HepG2 (cell line): ENCODE results near the gene RNF13. TPM values are rescaled to one million over a fixed set of nuclear protein-coding genes. Genes with fewer than 3 reads are reported as not detected.
A peak's percentile ranks its signal among the peaks of the same experiment; 100 is the strongest.

Experiments
- ARNT2 ChIP-seq: sonication (generic); formaldehyde crosslinking; IDR thresholded peaks from 2 replicates; pipeline ENCODE4 v1.8.0; 2022; ENCODE audit warnings: mild to moderate bottlenecking, low read depth, missing genetic modification reagents, moderate library complexity
- EEA1 ChIP-seq: sonication (generic); formaldehyde crosslinking; IDR thresholded peaks from 2 replicates; pipeline ENCODE4 v1.5.1; 2020; ENCODE audit warnings: mild to moderate bottlenecking, missing genetic modification reagents, borderline replicate concordance
- IKZF1 ChIP-seq: fragments of 450-650 bp; IDR thresholded peaks from 2 replicates; pipeline ENCODE4 v1.7.1; 2016
- NFE2L2 ChIP-seq: fragments of 150-350 bp; IDR thresholded peaks from 2 replicates; pipeline ENCODE4 v1.6.1; 2014; ENCODE audit warnings: low read length
- NFIC ChIP-seq: IDR thresholded peaks from 2 replicates; pipeline ENCODE4 v1.6.1; 2012; ENCODE audit warnings: mild to moderate bottlenecking, low read length, inconsistent platforms
- SALL1 ChIP-seq: sonication (generic); formaldehyde crosslinking; IDR thresholded peaks from 2 replicates; pipeline ENCODE4 v1.8.0; 2022; ENCODE audit warnings: mild to moderate bottlenecking, missing genetic modification reagents
- SOX6 ChIP-seq, 2 experiments: fragments of 450-650 bp in 1 of 2; sonication (generic) in 1 of 2; formaldehyde crosslinking in 1 of 2; IDR thresholded peaks; 2 replicates each; pipeline versions ENCODE4 v1.4.0 to v1.6.1; 2017 to 2020; ENCODE audit warnings: antibody characterized with exemption in 1 of 2, mild to moderate bottlenecking in 1 of 2, missing genetic modification reagents in 1 of 2
- XRCC5 ChIP-seq: fragments of 200-400 bp; formaldehyde crosslinking; optimal IDR thresholded peaks from 2 replicates; pipeline ENCODE3; 2017; ENCODE audit warnings: mild to moderate bottlenecking, low read length
- YY1 ChIP-seq: IDR thresholded peaks from 2 replicates; pipeline ENCODE4 v1.6.1; 2011; ENCODE audit warnings: low read length, low read depth, moderate library complexity, mild to moderate bottlenecking; ENCODE audit not compliant: insufficient read depth, insufficient replicate concordance
- ZFP41 ChIP-seq: sonication (generic); formaldehyde crosslinking; IDR thresholded peaks from 2 replicates; pipeline ENCODE4 v1.4.0; 2020; ENCODE audit warnings: mild to moderate bottlenecking, missing genetic modification reagents, borderline replicate concordance
- ZNF724P ChIP-seq: sonication (generic); formaldehyde crosslinking; IDR thresholded peaks from 2 replicates; pipeline ENCODE4 v1.8.0; 2022; ENCODE audit warnings: missing genetic modification reagents, borderline replicate concordance
- ZNF75D ChIP-seq: sonication (generic); formaldehyde crosslinking; IDR thresholded peaks from 2 replicates; pipeline ENCODE4 v1.8.1; 2023; ENCODE audit warnings: missing genetic modification reagents, mild to moderate bottlenecking, borderline replicate concordance
- ZNF879 ChIP-seq: sonication (generic); formaldehyde crosslinking; IDR thresholded peaks from 2 replicates; pipeline ENCODE4 v1.8.1; 2023; ENCODE audit warnings: missing genetic modification reagents
- ZSCAN12 ChIP-seq: sonication (generic); formaldehyde crosslinking; IDR thresholded peaks from 2 replicates; pipeline ENCODE4 v1.9.0; 2021; ENCODE audit warnings: mild to moderate bottlenecking, missing genetic modification reagents
- polyA plus RNA-seq, 8 experiments: library from polyadenylated mRNA; depleted of rRNA in 3 of 8; stranded (reverse) in 7 of 8; unstranded in 1 of 8; fragments of >200 nt; fragmentation: Illumina TruSeq in 4 of 8; extraction: Trizol in 4 of 8; gene quantifications; 2 replicates each; pipeline versions ENCODE4 v1.2.1 to v1.2.3, GENCODE V29; 2011 to 2016; ENCODE audit warnings: low read depth in 4 of 8, missing spikeins in 1 of 8, mixed read lengths in 1 of 8; ENCODE audit not compliant: insufficient read depth in 1 of 8
- total RNA-seq, 5 experiments: library from RNA; depleted of rRNA; stranded (reverse); fragments of >200 nt; fragmentation: Illumina TruSeq; extraction: Trizol; gene quantifications; 2 replicates each; pipeline ENCODE4 v1.2.3, GENCODE V29; 2016; ENCODE audit warnings: low read depth in 1 of 5
- TF ChIP-seq, protein P1 (sequence below): sonication (generic); formaldehyde crosslinking; IDR thresholded peaks from 2 replicates; pipeline ENCODE4; 2020; ENCODE audit warnings: missing genetic modification reagents, mild to moderate bottlenecking, borderline replicate concordance
- TF ChIP-seq, protein P2 (sequence below): sonication (generic); formaldehyde crosslinking; IDR thresholded peaks from 2 replicates; pipeline ENCODE4 v1.4.0; 2020; ENCODE audit warnings: mild to moderate bottlenecking, missing genetic modification reagents, borderline replicate concordance
- TF ChIP-seq, protein P3 (sequence below): sonication (generic); formaldehyde crosslinking; IDR thresholded peaks from 2 replicates; pipeline ENCODE4 v1.4.0; 2020; ENCODE audit warnings: missing genetic modification reagents

The RNF13 gene
- total and polyA plus RNA-seq, 2 of the 13 experiments (the other 11 are each of a cell fraction or from before 2014, with no cell fraction given): 39.8 to 46.0 TPM

DNA sequence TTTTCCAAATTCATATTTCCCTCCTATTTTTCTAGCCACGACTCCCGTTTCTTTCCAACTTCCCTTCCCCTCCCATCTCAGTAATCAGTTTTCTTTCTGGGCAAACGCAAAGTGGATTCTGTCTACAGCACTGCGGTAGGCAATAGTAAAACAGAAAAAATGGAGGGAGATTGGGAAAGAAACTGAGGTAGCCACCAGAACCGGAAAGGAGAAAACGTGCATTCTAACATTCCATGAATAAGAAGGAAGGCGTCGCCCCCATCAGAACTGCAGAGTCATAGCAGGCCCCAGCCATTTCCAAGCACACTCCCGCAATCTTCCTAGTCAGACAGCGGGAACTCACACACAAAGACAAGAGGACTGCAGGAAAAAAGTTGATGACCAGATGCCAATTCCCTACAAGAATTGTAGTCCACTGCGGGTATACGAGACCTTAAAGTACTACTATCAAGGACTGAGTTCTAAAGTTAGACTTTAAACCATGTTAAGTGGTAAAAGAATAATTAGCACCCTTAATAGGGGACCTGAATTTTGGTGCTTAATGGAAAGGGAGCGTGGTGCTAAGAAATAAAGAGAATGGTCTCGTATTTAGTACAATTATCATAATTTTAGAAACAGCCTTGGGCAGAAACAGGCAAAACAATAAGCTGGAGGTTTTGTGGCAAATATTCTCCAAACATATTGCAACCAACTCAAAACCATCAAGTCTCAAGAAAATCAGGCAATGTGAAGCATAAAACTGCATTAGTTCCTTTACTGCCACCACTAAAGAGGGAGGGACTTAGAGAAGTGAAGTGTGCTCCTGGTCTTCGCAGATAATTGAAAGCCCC, 156.3 kb downstream of the RNF13 start (continued):
- TF ChIP-seq ZNF879 (no peak), YY1 (no peak), ZSCAN12 (no peak), SALL1 (CRISPR knock-in tag) (peak; percentile 24; the same call in 1 of the 2 replicates), XRCC5 (no peak), ARNT2 (CRISPR knock-in tag) (no peak), ZNF724P (no peak), EEA1 (no peak), SOX6 (IDR thresholded peaks at IDR 0.05) (no peak), SOX6 (CRISPR knock-in tag; IDR thresholded peaks at IDR 0.05) (no peak), IKZF1 (no peak), ZNF75D (CRISPR knock-in tag) (no peak), NFIC (0 out of 2 replicates have a peak, but pooled peaks have one; percentile 13), NFE2L2 (peak; percentile 89), ZFP41 (CRISPR knock-in tag) (no peak)
- TF ChIP-seq, protein P1, sequence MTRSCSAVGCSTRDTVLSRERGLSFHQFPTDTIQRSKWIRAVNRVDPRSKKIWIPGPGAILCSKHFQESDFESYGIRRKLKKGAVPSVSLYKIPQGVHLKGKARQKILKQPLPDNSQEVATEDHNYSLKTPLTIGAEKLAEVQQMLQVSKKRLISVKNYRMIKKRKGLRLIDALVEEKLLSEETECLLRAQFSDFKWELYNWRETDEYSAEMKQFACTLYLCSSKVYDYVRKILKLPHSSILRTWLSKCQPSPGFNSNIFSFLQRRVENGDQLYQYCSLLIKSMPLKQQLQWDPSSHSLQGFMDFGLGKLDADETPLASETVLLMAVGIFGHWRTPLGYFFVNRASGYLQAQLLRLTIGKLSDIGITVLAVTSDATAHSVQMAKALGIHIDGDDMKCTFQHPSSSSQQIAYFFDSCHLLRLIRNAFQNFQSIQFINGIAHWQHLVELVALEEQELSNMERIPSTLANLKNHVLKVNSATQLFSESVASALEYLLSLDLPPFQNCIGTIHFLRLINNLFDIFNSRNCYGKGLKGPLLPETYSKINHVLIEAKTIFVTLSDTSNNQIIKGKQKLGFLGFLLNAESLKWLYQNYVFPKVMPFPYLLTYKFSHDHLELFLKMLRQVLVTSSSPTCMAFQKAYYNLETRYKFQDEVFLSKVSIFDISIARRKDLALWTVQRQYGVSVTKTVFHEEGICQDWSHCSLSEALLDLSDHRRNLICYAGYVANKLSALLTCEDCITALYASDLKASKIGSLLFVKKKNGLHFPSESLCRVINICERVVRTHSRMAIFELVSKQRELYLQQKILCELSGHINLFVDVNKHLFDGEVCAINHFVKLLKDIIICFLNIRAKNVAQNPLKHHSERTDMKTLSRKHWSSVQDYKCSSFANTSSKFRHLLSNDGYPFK: no peak
- TF ChIP-seq, protein P2, sequence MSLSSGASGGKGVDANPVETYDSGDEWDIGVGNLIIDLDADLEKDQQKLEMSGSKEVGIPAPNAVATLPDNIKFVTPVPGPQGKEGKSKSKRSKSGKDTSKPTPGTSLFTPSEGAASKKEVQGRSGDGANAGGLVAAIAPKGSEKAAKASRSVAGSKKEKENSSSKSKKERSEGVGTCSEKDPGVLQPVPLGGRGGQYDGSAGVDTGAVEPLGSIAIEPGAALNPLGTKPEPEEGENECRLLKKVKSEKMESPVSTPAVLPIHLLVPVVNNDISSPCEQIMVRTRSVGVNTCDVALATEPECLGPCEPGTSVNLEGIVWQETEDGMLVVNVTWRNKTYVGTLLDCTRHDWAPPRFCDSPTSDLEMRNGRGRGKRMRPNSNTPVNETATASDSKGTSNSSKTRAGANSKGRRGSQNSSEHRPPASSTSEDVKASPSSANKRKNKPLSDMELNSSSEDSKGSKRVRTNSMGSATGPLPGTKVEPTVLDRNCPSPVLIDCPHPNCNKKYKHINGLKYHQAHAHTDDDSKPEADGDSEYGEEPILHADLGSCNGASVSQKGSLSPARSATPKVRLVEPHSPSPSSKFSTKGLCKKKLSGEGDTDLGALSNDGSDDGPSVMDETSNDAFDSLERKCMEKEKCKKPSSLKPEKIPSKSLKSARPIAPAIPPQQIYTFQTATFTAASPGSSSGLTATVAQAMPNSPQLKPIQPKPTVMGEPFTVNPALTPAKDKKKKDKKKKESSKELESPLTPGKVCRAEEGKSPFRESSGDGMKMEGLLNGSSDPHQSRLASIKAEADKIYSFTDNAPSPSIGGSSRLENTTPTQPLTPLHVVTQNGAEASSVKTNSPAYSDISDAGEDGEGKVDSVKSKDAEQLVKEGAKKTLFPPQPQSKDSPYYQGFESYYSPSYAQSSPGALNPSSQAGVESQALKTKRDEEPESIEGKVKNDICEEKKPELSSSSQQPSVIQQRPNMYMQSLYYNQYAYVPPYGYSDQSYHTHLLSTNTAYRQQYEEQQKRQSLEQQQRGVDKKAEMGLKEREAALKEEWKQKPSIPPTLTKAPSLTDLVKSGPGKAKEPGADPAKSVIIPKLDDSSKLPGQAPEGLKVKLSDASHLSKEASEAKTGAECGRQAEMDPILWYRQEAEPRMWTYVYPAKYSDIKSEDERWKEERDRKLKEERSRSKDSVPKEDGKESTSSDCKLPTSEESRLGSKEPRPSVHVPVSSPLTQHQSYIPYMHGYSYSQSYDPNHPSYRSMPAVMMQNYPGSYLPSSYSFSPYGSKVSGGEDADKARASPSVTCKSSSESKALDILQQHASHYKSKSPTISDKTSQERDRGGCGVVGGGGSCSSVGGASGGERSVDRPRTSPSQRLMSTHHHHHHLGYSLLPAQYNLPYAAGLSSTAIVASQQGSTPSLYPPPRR (CRISPR knock-in tag): no peak
- TF ChIP-seq, protein P3, sequence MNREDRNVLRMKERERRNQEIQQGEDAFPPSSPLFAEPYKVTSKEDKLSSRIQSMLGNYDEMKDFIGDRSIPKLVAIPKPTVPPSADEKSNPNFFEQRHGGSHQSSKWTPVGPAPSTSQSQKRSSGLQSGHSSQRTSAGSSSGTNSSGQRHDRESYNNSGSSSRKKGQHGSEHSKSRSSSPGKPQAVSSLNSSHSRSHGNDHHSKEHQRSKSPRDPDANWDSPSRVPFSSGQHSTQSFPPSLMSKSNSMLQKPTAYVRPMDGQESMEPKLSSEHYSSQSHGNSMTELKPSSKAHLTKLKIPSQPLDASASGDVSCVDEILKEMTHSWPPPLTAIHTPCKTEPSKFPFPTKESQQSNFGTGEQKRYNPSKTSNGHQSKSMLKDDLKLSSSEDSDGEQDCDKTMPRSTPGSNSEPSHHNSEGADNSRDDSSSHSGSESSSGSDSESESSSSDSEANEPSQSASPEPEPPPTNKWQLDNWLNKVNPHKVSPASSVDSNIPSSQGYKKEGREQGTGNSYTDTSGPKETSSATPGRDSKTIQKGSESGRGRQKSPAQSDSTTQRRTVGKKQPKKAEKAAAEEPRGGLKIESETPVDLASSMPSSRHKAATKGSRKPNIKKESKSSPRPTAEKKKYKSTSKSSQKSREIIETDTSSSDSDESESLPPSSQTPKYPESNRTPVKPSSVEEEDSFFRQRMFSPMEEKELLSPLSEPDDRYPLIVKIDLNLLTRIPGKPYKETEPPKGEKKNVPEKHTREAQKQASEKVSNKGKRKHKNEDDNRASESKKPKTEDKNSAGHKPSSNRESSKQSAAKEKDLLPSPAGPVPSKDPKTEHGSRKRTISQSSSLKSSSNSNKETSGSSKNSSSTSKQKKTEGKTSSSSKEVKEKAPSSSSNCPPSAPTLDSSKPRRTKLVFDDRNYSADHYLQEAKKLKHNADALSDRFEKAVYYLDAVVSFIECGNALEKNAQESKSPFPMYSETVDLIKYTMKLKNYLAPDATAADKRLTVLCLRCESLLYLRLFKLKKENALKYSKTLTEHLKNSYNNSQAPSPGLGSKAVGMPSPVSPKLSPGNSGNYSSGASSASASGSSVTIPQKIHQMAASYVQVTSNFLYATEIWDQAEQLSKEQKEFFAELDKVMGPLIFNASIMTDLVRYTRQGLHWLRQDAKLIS (CRISPR knock-in tag): no peak
